ENCODE measurements around the gene SEZ6. TPM values are rescaled to one million over a fixed set of nuclear protein-coding genes. Genes with fewer than 3 reads are reported as not detected.

SEZ6 gene
- total RNA-seq, 3 donors from 2014 or later (not counting 1 experiment from before 2014, with no cell fraction given): 0.33 to 1.4 (median 0.97) TPM

GRCh38 chr17:28968914-28969295 is 36.9 kb downstream of the SEZ6 start:
- 65% methylated on average over 1 of the region's 2 CpGs for WGBS (ENCODE audit: insufficient coverage)
- Mint-ChIP-seq H3K36me3 (no peaks in the 10 kb centered on the region), H3K9me3 (no peaks in the 10 kb centered on the region), H3K27ac (no peak overlapping the region), H3K4me1 (peaks cover 0 to 5% of the 10 kb centered on the region in 2 donors), H3K4me3 (no peak overlapping the region), H3K27me3 (ENCODE audit: low read depth in 2 of 2) (peaks cover 2 to 5% of the 10 kb centered on the region in 2 donors)
- H3K27me3 ChIP-seq (ENCODE audit: control insufficient read depth, insufficient read depth, low read length): no peaks in the 10 kb centered on the region
- H3K4me1 ChIP-seq (ENCODE audit: control insufficient read depth, insufficient read depth, low read length): peaks cover 13% of the 10 kb centered on the region
- no peaks in the 10 kb centered on the region for H3K9me3 ChIP-seq (ENCODE audit: control insufficient read depth, insufficient read depth, low read length)
- no peaks in the 10 kb centered on the region for H3K36me3 ChIP-seq (ENCODE audit: control insufficient read depth, insufficient read depth, low read length)
- TF ChIP-seq, protein P1, sequence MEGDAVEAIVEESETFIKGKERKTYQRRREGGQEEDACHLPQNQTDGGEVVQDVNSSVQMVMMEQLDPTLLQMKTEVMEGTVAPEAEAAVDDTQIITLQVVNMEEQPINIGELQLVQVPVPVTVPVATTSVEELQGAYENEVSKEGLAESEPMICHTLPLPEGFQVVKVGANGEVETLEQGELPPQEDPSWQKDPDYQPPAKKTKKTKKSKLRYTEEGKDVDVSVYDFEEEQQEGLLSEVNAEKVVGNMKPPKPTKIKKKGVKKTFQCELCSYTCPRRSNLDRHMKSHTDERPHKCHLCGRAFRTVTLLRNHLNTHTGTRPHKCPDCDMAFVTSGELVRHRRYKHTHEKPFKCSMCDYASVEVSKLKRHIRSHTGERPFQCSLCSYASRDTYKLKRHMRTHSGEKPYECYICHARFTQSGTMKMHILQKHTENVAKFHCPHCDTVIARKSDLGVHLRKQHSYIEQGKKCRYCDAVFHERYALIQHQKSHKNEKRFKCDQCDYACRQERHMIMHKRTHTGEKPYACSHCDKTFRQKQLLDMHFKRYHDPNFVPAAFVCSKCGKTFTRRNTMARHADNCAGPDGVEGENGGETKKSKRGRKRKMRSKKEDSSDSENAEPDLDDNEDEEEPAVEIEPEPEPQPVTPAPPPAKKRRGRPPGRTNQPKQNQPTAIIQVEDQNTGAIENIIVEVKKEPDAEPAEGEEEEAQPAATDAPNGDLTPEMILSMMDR (IDR thresholded peaks at IDR 0.05): no peak
- no peak for ATAC-seq
- H3K27ac ChIP-seq (ENCODE audit: low read length): no peak overlapping the region
- intact Hi-C loops (cut with micrococcal nuclease): no loop called here
- DNase-seq: no peak
- H3K4me3 ChIP-seq (ENCODE audit: low read length): no peak overlapping the region

DNA sequence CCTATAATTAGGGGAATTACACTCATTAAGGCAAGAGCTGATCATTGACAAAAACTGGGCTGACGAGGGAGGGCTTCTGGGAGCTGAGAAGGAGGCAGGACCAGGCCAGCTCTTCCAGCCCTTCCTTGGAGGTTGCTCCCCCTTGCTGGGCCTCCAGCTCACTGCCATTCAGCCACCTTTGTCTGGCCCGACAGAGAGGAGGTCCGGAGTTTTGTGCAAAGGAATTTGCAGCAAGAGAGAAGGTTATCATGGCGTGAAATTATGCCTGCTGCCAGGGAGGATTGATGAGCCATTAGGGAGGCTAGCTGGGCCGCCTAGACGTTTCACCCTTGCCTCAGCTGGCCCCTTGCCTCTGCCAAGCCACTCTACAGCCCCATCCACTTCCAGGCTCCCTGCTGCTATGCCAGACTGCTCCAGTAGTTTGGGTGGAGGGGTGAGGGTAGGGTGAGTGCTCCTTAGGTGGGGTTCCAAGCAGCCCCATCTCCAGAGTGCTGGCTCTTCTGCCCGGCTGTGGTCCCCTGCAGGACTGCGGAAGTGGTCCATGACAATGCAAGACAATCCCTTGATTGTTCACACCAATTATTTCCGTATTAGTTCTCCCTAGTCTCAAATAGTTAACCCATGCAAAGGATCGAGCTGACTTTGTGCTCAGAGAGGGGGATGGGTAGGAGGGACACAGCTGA is 37.5 kb downstream of the SEZ6 start:
- Mint-ChIP-seq H3K9me3 (no peaks in the 10 kb centered on the region), H3K27ac (no peak overlapping the region), H3K36me3 (no peaks in the 10 kb centered on the region), H3K27me3 (ENCODE audit: low read depth in 2 of 2) (peaks cover 7 to 10% of the 10 kb centered on the region in 2 donors), H3K4me1 (peaks cover 0 to 5% of the 10 kb centered on the region in 2 donors), H3K4me3 (no peak overlapping the region)
- TF ChIP-seq, protein P1 (IDR thresholded peaks at IDR 0.05): no peak
- H3K9me3 ChIP-seq (ENCODE audit: control insufficient read depth, insufficient read depth, low read length): no peaks in the 10 kb centered on the region
- no peaks in the 10 kb centered on the region for H3K36me3 ChIP-seq (ENCODE audit: control insufficient read depth, insufficient read depth, low read length)
- H3K27me3 ChIP-seq (ENCODE audit: control insufficient read depth, insufficient read depth, low read length): no peaks in the 10 kb centered on the region
- no peak overlapping the region for H3K27ac ChIP-seq (ENCODE audit: low read length)
- 86% methylated on average over 8 of the region's 10 CpGs for WGBS (ENCODE audit: insufficient coverage)
- ATAC-seq: no peak
- no peak for DNase-seq
- no peak overlapping the region for H3K4me3 ChIP-seq (ENCODE audit: low read length)
- intact Hi-C loops (cut with micrococcal nuclease): no loop called here
- peaks cover 13% of the 10 kb centered on the region for H3K4me1 ChIP-seq (ENCODE audit: control insufficient read depth, insufficient read depth, low read length)

GRCh38 chr17:28967221-28968135 is 38.4 kb downstream of the SEZ6 start:
- H3K36me3 Mint-ChIP-seq: no peaks in the 10 kb centered on the region
- Histone ChIP-seq H3K4me3 (ENCODE audit: low read length) (no peak overlapping the region), H3K9me3 (ENCODE audit: control insufficient read depth, insufficient read depth, low read length) (no peaks in the 10 kb centered on the region), H3K4me1 (ENCODE audit: control insufficient read depth, insufficient read depth, low read length) (peaks cover 13% of the 10 kb centered on the region), H3K27me3 (ENCODE audit: control insufficient read depth, insufficient read depth, low read length) (no peaks in the 10 kb centered on the region), H3K27ac (ENCODE audit: low read length) (no peak overlapping the region), H3K36me3 (ENCODE audit: control insufficient read depth, insufficient read depth, low read length) (no peaks in the 10 kb centered on the region)
- no peak overlapping the region for H3K4me3 Mint-ChIP-seq
- DNase-seq (no peak), ATAC-seq (peak in 2 of 3 donors; percentile 21 to 30)
- WGBS (ENCODE audit: insufficient coverage): 68% methylated on average over 6 of the region's 7 CpGs
- intact Hi-C loops (cut with micrococcal nuclease): no loop called here
- peak overlapping the region in 1 of 2 donors; percentile 56 for H3K27ac Mint-ChIP-seq
- no peaks in the 10 kb centered on the region for H3K9me3 Mint-ChIP-seq
- H3K27me3 Mint-ChIP-seq (ENCODE audit: low read depth in 2 of 2): peaks cover 12 to 14% of the 10 kb centered on the region in 2 donors
- TF ChIP-seq, protein P1 (IDR thresholded peaks at IDR 0.05): no peak
- peaks cover 0 to 5% of the 10 kb centered on the region in 2 donors for H3K4me1 Mint-ChIP-seq
